ENCODE results near the gene RBFOX2.

DNA sequence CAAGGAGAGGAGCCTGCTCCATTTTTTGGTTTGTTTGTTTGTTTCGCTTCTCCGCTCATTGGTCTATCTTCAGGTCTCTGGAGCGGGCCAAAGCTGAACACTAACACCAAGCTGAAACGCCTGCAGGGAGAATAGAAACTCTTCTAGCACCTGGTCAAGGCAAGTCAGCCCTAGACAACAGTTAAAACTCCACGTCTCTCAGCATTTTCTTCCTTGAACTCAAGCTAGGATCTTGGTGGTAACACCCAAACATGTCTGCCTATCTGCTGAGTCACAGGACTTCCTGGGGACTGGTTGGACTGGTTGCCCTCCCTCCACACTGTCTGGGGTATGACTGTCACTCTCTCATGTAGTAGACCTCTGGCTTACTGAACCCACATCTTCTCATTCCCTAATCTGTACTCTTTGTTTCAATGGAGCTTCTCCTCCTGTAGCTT lies 23.9 kb upstream of the RBFOX2 start:
- TF ChIP-seq, protein P1, sequence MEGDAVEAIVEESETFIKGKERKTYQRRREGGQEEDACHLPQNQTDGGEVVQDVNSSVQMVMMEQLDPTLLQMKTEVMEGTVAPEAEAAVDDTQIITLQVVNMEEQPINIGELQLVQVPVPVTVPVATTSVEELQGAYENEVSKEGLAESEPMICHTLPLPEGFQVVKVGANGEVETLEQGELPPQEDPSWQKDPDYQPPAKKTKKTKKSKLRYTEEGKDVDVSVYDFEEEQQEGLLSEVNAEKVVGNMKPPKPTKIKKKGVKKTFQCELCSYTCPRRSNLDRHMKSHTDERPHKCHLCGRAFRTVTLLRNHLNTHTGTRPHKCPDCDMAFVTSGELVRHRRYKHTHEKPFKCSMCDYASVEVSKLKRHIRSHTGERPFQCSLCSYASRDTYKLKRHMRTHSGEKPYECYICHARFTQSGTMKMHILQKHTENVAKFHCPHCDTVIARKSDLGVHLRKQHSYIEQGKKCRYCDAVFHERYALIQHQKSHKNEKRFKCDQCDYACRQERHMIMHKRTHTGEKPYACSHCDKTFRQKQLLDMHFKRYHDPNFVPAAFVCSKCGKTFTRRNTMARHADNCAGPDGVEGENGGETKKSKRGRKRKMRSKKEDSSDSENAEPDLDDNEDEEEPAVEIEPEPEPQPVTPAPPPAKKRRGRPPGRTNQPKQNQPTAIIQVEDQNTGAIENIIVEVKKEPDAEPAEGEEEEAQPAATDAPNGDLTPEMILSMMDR (conservative IDR thresholded peaks at IDR 0.05 in 1 of 2, IDR thresholded peaks at IDR 0.05 in 1 of 2; ENCODE audit: low read depth in 1 of 2, low read length in 2 of 2) = no peak
- TF ChIP-seq EZH2 (IDR thresholded peaks at IDR 0.05; ENCODE audit: low read length, missing control alignments) = no peak

Data from fibroblast of lung (primary cell).